ENCODE results near the gene FAM222A.

DNA sequence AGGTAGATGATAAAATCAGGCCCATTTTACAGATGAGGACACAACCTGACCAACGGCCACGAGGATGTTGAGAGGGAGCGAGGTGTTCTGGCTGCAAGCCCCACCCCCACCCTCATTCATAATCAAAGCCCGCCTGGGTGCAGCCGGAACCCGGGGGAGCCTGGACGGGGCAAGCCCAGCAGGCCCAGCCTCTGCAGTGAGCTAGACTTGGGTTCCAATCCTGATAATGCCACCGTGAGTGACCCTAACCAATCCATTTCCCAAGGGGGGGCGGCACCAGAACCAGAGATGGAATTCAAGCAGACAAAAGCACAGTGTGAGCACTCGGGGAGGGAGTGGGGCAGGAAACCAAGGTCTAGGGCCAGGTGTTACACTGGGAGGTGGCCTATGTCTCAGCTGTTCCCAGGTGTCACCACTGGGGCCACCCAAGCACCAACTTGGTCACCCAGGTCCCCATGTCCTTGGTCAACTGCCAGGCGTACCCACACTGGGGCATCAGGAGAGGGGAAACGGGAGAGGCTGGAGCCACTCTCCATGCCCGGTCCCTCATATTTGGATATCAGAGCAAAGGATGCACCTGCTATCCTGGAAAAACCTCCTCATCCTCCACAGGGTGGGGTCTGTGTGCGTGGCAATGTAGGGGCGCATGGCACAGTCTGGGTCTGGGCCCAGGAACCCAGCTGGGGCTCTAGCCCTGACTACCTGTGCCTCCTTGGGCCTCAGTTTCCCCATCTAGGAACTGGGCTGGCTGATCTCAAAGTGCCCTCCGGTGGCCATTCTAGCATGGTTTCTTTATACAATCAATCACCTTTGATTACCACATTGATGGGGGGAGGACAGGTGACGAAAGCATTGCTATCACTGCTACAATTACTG lies 58.4 kb downstream of the FAM222A start:
- TF ChIP-seq, protein P1, sequence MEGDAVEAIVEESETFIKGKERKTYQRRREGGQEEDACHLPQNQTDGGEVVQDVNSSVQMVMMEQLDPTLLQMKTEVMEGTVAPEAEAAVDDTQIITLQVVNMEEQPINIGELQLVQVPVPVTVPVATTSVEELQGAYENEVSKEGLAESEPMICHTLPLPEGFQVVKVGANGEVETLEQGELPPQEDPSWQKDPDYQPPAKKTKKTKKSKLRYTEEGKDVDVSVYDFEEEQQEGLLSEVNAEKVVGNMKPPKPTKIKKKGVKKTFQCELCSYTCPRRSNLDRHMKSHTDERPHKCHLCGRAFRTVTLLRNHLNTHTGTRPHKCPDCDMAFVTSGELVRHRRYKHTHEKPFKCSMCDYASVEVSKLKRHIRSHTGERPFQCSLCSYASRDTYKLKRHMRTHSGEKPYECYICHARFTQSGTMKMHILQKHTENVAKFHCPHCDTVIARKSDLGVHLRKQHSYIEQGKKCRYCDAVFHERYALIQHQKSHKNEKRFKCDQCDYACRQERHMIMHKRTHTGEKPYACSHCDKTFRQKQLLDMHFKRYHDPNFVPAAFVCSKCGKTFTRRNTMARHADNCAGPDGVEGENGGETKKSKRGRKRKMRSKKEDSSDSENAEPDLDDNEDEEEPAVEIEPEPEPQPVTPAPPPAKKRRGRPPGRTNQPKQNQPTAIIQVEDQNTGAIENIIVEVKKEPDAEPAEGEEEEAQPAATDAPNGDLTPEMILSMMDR (IDR thresholded peaks at IDR 0.05): no peak
- no peak for TF ChIP-seq POLR2A (IDR thresholded peaks at IDR 0.05)

All from lower leg skin (tissue), 3 donors.